Measurements from ENCODE around the gene ACOXL. TPM values are rescaled to one million over a fixed set of nuclear protein-coding genes. Genes with fewer than 3 reads are reported as not detected.
A peak's percentile ranks its signal among the peaks of the same experiment; 100 is the strongest.

The ACOXL gene
- polyA plus RNA-seq, 3 donors = 0.35 TPM; not detected in 2

DNA sequence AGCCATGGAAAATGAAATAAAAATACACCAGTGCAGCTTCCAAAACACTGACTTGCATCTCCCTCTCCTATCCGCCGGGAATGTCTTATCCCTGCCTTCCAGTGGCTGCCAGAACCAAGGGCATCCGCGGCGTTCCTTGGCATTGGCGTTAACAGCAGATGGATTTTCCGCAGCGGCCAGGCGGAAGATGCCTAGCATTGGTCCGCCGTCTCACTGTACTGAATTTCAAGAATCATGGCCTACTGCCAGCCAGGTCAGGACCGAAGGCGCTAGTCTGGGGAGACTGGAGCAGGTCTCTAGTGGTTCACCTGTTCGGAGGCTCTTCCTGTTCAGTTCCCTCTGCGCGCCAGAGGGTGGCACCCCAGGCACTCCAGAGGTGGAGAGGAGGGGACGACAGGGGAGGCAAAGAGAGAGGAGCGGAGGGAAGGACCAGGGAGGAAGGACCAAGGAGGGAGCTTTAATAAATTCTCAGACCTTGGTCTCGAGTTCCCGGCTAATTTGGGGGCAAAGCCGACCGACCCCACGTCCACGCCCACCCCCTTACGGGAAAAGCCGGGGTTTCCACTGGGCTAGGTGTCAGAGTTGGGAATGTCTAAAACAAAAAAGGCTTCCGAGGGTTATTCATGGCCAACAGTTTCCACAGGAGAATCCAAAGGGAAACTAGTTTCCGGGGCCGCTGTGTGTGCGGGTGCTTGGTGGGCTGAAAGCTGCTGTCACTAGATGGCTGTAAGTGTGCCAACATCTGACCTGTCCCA, 384.6 kb downstream of the ACOXL start:
- peak; percentile 39 to 61 (median 55) for DNase-seq
- Mint-ChIP-seq H3K4me3 (peak overlapping the region; percentile 92 to 98), H3K36me3 (peaks cover 4 to 15% of the 10 kb centered on the region in 2 donors), H3K9me3 (peaks cover 0 to 27% (median 7%) of the 10 kb centered on the region in 7 donors), H3K27me3 (ENCODE audit: low read depth in 3 of 3) (peaks cover 59 to 62% (median 59%) of the 10 kb centered on the region in 3 donors), H3K4me1 (peaks cover 38% of the 10 kb centered on the region), H3K27ac (peak overlapping the region in 1 of 7 donors; percentile 50)
- peaks cover 12% of the 10 kb centered on the region for H3K79me2 ChIP-seq (ENCODE audit: insufficient read depth, low read length)
- intact Hi-C loops (cut with micrococcal nuclease) = loop anchor here (5.0 to 10.0 kb wide), 2 partner anchors 302 to 585 kb away; no protein-coding TSS in a partner anchor
- H3K4me2 ChIP-seq (replicated peaks; ENCODE audit: extremely low read depth, low read length, poor library complexity, severe bottlenecking) = peak overlapping the region; percentile 97
- peaks cover 45 to 66% of the 10 kb centered on the region in 2 donors for H3K27me3 ChIP-seq (ENCODE audit: control insufficient read depth in 2 of 2, insufficient read depth in 2 of 2, low read length in 2 of 2)
- H3K9ac ChIP-seq (ENCODE audit: insufficient read depth, low read length, poor library complexity, severe bottlenecking) = no peak overlapping the region
- H3K9me3 ChIP-seq (replicated peaks in 1 of 2; ENCODE audit: control insufficient read depth in 1 of 2, insufficient read depth in 1 of 2, low read length in 2 of 2) = no peaks in the 10 kb centered on the region
- WGBS (ENCODE audit: insufficient coverage) = 18% methylated on average over 18 of the region's 30 CpGs
- H3K4me1 ChIP-seq (ENCODE audit: control insufficient read depth in 1 of 2, insufficient read depth in 2 of 2, low read length in 2 of 2) = peaks cover 48 to 51% of the 10 kb centered on the region in 2 donors
- TF ChIP-seq, protein P1, sequence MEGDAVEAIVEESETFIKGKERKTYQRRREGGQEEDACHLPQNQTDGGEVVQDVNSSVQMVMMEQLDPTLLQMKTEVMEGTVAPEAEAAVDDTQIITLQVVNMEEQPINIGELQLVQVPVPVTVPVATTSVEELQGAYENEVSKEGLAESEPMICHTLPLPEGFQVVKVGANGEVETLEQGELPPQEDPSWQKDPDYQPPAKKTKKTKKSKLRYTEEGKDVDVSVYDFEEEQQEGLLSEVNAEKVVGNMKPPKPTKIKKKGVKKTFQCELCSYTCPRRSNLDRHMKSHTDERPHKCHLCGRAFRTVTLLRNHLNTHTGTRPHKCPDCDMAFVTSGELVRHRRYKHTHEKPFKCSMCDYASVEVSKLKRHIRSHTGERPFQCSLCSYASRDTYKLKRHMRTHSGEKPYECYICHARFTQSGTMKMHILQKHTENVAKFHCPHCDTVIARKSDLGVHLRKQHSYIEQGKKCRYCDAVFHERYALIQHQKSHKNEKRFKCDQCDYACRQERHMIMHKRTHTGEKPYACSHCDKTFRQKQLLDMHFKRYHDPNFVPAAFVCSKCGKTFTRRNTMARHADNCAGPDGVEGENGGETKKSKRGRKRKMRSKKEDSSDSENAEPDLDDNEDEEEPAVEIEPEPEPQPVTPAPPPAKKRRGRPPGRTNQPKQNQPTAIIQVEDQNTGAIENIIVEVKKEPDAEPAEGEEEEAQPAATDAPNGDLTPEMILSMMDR (IDR thresholded peaks at IDR 0.05) = peak; percentile 79
- peak overlapping the region; percentile 87 for H2AFZ ChIP-seq (ENCODE audit: insufficient read depth, low read depth, low read length, poor library complexity, severe bottlenecking)
- H3K27ac ChIP-seq (ENCODE audit: low read depth in 1 of 2, low read length in 2 of 2) = no peak overlapping the region
- peak overlapping the region; percentile 20 to 98 (median 38) for H3K4me3 ChIP-seq (replicated peaks in 1 of 3; ENCODE audit: low read depth in 2 of 3, low read length in 3 of 3)
- no peaks in the 10 kb centered on the region for H3K36me3 ChIP-seq (replicated peaks in 1 of 2; ENCODE audit: control insufficient read depth in 1 of 2, insufficient read depth in 2 of 2, low read length in 2 of 2)
- H4K20me1 ChIP-seq (ENCODE audit: insufficient read depth, low read length) = peaks cover 12% of the 10 kb centered on the region

DNA sequence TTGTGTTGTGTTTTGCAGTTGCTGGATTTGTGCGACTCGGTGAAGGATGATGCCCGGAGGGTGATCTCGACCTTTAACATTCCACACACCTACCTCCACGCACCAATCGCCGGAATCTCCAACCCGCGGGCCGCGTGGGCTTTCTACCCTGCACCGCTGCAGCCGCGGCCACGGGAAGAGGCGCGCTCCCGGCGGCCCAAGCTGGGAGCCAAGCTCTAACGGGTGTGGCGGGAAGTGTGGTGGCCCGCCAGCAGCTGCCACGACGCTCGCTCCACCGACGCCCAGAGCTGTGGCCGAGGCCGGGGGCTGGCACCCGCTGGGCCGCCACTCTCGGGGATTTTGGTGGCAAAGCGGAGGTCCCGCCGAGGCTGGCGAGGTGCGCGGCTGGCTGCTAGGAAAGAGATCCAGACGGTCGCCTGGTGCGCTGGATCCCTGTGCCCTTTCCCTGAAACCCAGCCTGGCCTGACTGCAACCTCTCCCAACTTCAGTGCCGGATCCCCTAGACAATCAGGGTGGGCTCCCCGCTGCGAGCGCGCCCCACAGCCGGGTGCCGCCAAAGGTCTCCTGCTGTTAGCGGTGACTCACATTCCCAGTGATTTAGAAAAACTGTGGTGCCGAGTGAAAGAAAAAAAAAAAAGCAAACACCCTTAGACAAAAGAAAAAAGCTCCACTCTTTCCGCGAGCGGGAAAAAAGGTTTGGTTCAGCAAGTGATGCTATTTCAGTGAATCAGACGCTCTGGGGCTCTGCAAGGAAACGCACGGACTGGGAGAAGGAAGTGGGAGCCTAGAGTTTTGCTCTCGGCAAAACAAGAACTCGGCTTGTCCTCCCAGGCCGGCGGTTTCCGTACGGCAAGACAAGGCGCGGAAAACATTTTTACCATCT, 385.5 kb downstream of the ACOXL start:
- Mint-ChIP-seq H3K4me1 (peaks cover 38% of the 10 kb centered on the region), H3K27me3 (ENCODE audit: low read depth in 3 of 3) (peaks cover 59 to 60% (median 59%) of the 10 kb centered on the region in 3 donors), H3K36me3 (peaks cover 4 to 15% of the 10 kb centered on the region in 2 donors), H3K4me3 (peak overlapping the region; percentile 92 to 98), H3K27ac (peak overlapping the region in 3 of 7 donors; percentile 5 to 68 (median 25)), H3K9me3 (peaks cover 0 to 27% (median 7%) of the 10 kb centered on the region in 7 donors)
- peak overlapping the region; percentile 29 for H3K9ac ChIP-seq (ENCODE audit: insufficient read depth, low read length, poor library complexity, severe bottlenecking)
- H3K27me3 ChIP-seq (ENCODE audit: control insufficient read depth in 2 of 2, insufficient read depth in 2 of 2, low read length in 2 of 2) = peaks cover 42 to 66% of the 10 kb centered on the region in 2 donors
- DNase-seq = peak; percentile 43 to 63 (median 63)
- peak overlapping the region; percentile 87 for H2AFZ ChIP-seq (ENCODE audit: insufficient read depth, low read depth, low read length, poor library complexity, severe bottlenecking)
- H3K79me2 ChIP-seq (ENCODE audit: insufficient read depth, low read length) = peaks cover 12% of the 10 kb centered on the region
- H3K36me3 ChIP-seq (replicated peaks in 1 of 2; ENCODE audit: control insufficient read depth in 1 of 2, insufficient read depth in 2 of 2, low read length in 2 of 2) = no peaks in the 10 kb centered on the region
- H3K27ac ChIP-seq (ENCODE audit: low read depth in 1 of 2, low read length in 2 of 2) = no peak overlapping the region
- peak overlapping the region; percentile 97 for H3K4me2 ChIP-seq (replicated peaks; ENCODE audit: extremely low read depth, low read length, poor library complexity, severe bottlenecking)
- peak overlapping the region; percentile 38 to 98 (median 45) for H3K4me3 ChIP-seq (replicated peaks in 1 of 3; ENCODE audit: low read depth in 2 of 3, low read length in 3 of 3)
- intact Hi-C loops (cut with micrococcal nuclease) = loop anchor here (5.0 to 10.0 kb wide), 2 partner anchors 303 to 584 kb away; no protein-coding TSS in a partner anchor
- peaks cover 18% of the 10 kb centered on the region for H4K20me1 ChIP-seq (ENCODE audit: insufficient read depth, low read length)
- under 1% methylated on average over 51 of the region's 64 CpGs for WGBS (ENCODE audit: insufficient coverage)
- TF ChIP-seq, protein P1 (IDR thresholded peaks at IDR 0.05) = no peak
- peaks cover 50 to 54% of the 10 kb centered on the region in 2 donors for H3K4me1 ChIP-seq (ENCODE audit: control insufficient read depth in 1 of 2, insufficient read depth in 2 of 2, low read length in 2 of 2)
- H3K9me3 ChIP-seq (replicated peaks in 1 of 2; ENCODE audit: control insufficient read depth in 1 of 2, insufficient read depth in 1 of 2, low read length in 2 of 2) = no peaks in the 10 kb centered on the region
